IMR-90 (cell line): ENCODE measurements around the gene SCFD2. TPM values are rescaled to one million over a fixed set of nuclear protein-coding genes. Genes with fewer than 3 reads are reported as not detected.

Source experiments
- ATAC-seq: fragments of 200-7000 bp; cut with Tn5 transposase; 2 replicates; pipeline ENCODE4 v1.9.1; 2020; ENCODE audit warnings: low read depth, mild to moderate bottlenecking, moderate library complexity
- BruUV-seq: library from RNA; stranded (reverse); fragments of 400-500 nt; replicated peaks from 2 replicates; lab custom pipeline; 2021; lab: Mats Ljungman, UMichigan
- CTCF ChIA-PET: fragments of 300-600 bp; formaldehyde crosslinking; extraction: SDS; loops from one replicate; lab custom pipeline; 2021; ENCODE audit warnings: antibody characterized with exemption; lab: Yijun Ruan, JAX
- POLR2A ChIA-PET: fragments of 300-600 bp; sonication (Branson Sonifier 250); formaldehyde crosslinking; loops from one replicate; lab custom pipeline; 2022; ENCODE audit warnings: antibody characterized with exemption; ENCODE audit not compliant: unreplicated experiment; lab: Charles Lee
- DNase-seq: peaks from one replicate; pipeline ENCODE4 v3.0.0; 2013
- H2AFZ ChIP-seq: replicated peaks from 2 replicates; pipeline ENCODE3; 2013; ENCODE audit warnings: low read length, mild to moderate bottlenecking; ENCODE audit not compliant: poor library complexity
- H2AK5ac ChIP-seq: 2 replicates; pipeline ENCODE4 v1.6.1; 2013; ENCODE audit warnings: low read depth, low read length, inconsistent platforms
- H2AK9ac ChIP-seq: replicated peaks from 2 replicates; pipeline ENCODE3; 2013; ENCODE audit warnings: mild to moderate bottlenecking, low read depth, low read length, moderate library complexity; ENCODE audit not compliant: poor library complexity
- H2BK120ac ChIP-seq: 2 replicates; pipeline ENCODE4 v1.6.1; 2013; ENCODE audit warnings: low read depth, low read length, inconsistent platforms
- H2BK15ac ChIP-seq: 3 replicates; pipeline ENCODE4 v1.6.1; 2013; ENCODE audit warnings: low read depth, low read length, inconsistent platforms
- H2BK20ac ChIP-seq: 2 replicates; pipeline ENCODE4 v1.6.1; 2013; ENCODE audit warnings: low read depth, mild to moderate bottlenecking, inconsistent platforms, low read length, moderate library complexity
- H2BK5ac ChIP-seq: 2 replicates; pipeline ENCODE4 v1.6.1; 2013; ENCODE audit warnings: mild to moderate bottlenecking, low read depth, low read length, inconsistent platforms; ENCODE audit not compliant: poor library complexity, severe bottlenecking
- H3K14ac ChIP-seq: replicated peaks from 2 replicates; pipeline ENCODE4 v1.6.1; 2013; ENCODE audit warnings: low read depth, low read length, inconsistent platforms
- H3K18ac ChIP-seq: 2 replicates; pipeline ENCODE4 v1.6.1; 2013; ENCODE audit warnings: low read depth, low read length, control low read depth
- H3K23ac ChIP-seq: 2 replicates; pipeline ENCODE4 v1.6.1; 2013; ENCODE audit warnings: low read depth, low read length, inconsistent platforms
- H3K27ac ChIP-seq: 2 replicates; pipeline ENCODE4 v1.5.1; 2013; ENCODE audit warnings: mild to moderate bottlenecking, control low read depth, low read length; ENCODE audit not compliant: insufficient read depth
- H3K27me3 ChIP-seq: 2 replicates; pipeline ENCODE4 v1.6.1; 2013; ENCODE audit warnings: low read length; ENCODE audit not compliant: control insufficient read depth, insufficient read depth
- H3K36me3 ChIP-seq: 2 replicates; pipeline ENCODE4 v1.6.1; 2013; ENCODE audit warnings: low read length, mixed read lengths; ENCODE audit not compliant: control insufficient read depth, insufficient read depth
- H3K4ac ChIP-seq: 2 replicates; pipeline ENCODE4 v1.6.1; 2013; ENCODE audit warnings: low read depth, low read length, inconsistent platforms
- H3K4me1 ChIP-seq: 2 replicates; pipeline ENCODE4 v1.6.1; 2013; ENCODE audit warnings: low read length, mixed read lengths; ENCODE audit not compliant: control insufficient read depth, insufficient read depth
- H3K4me2 ChIP-seq: 2 replicates; pipeline ENCODE4 v1.6.1; 2013; ENCODE audit warnings: low read depth, mild to moderate bottlenecking, control low read depth, low read length, moderate library complexity
- H3K4me3 ChIP-seq: 2 replicates; pipeline ENCODE4 v1.5.1; 2013; ENCODE audit warnings: low read depth, mild to moderate bottlenecking, control low read depth, low read length, moderate library complexity; ENCODE audit not compliant: insufficient read depth
- H3K56ac ChIP-seq: 2 replicates; pipeline ENCODE4 v1.6.1; 2013; ENCODE audit warnings: low read length, inconsistent platforms; ENCODE audit not compliant: insufficient read depth; ENCODE audit errors: extremely low read depth
- H3K79me1 ChIP-seq, 2 experiments: 2 replicates each; pipeline ENCODE4 v1.6.1; 2013; ENCODE audit warnings: low read length in 2 of 2, inconsistent platforms in 1 of 2, low read depth in 1 of 2
- H3K9ac ChIP-seq: 2 replicates; pipeline ENCODE4 v1.6.1; 2013; ENCODE audit warnings: low read depth, low read length, control low read depth
- H3K9me1 ChIP-seq: 2 replicates; pipeline ENCODE4 v1.6.1; 2013; ENCODE audit warnings: low read length, inconsistent platforms; ENCODE audit not compliant: insufficient read depth
- H3K9me3 ChIP-seq: 2 replicates; pipeline ENCODE4 v1.6.1; 2013; ENCODE audit warnings: low read length; ENCODE audit not compliant: control insufficient read depth, insufficient read depth
- H4K20me1 ChIP-seq: 2 replicates; pipeline ENCODE4 v1.6.1; 2013; ENCODE audit warnings: low read length, inconsistent platforms; ENCODE audit not compliant: insufficient read depth
- H4K5ac ChIP-seq: 2 replicates; pipeline ENCODE4 v1.6.1; 2013; ENCODE audit warnings: mild to moderate bottlenecking, low read depth, low read length, control low read depth
- H4K8ac ChIP-seq, 2 experiments: 2 replicates each; pipeline ENCODE4 v1.6.1; 2013; ENCODE audit warnings: low read depth in 2 of 2, low read length in 2 of 2, control low read depth in 1 of 2, inconsistent platforms in 1 of 2
- H4K91ac ChIP-seq: 2 replicates; pipeline ENCODE4 v1.6.1; 2013; ENCODE audit warnings: low read depth, low read length, inconsistent platforms; ENCODE audit not compliant: insufficient read depth
- BHLHE40 ChIP-seq: fragments of 150-350 bp; IDR thresholded peaks from 2 replicates; pipeline ENCODE4 v1.6.1; 2016; ENCODE audit warnings: mild to moderate bottlenecking, low read depth, low read length
- CEBPB ChIP-seq: IDR thresholded peaks from 2 replicates; pipeline ENCODE4 v1.6.1; 2012; ENCODE audit warnings: low read depth, low read length, improper control_type of control experiment
- CHD1 ChIP-seq: IDR thresholded peaks from 2 replicates; pipeline ENCODE4 v1.6.1; 2012; ENCODE audit warnings: low read depth, low read length, improper control_type of control experiment
- CTCF ChIP-seq: conservative IDR thresholded peaks from 2 replicates; pipeline ENCODE4 v1.5.1; 2012; ENCODE audit warnings: mild to moderate bottlenecking, low read depth, low read length, improper control_type of control experiment
- ELK1 ChIP-seq: fragments of 150-350 bp; IDR thresholded peaks from 2 replicates; pipeline ENCODE4 v1.6.1; 2016; ENCODE audit warnings: low read depth, mild to moderate bottlenecking, low read length, moderate library complexity, borderline replicate concordance
- FOS ChIP-seq: fragments of 150-350 bp; IDR thresholded peaks from 2 replicates; pipeline ENCODE4 v1.6.1; 2016; ENCODE audit warnings: low read depth, low read length
- MAFK ChIP-seq: IDR thresholded peaks from 2 replicates; pipeline ENCODE4 v1.6.1; 2012; ENCODE audit warnings: low read depth, low read length, improper control_type of control experiment
- MAZ ChIP-seq: IDR thresholded peaks from 2 replicates; pipeline ENCODE4 v1.6.1; 2012; ENCODE audit warnings: low read depth, mild to moderate bottlenecking, low read length, improper control_type of control experiment, moderate library complexity, borderline replicate concordance
- MXI1 ChIP-seq: IDR thresholded peaks from 2 replicates; pipeline ENCODE4 v1.6.1; 2012; ENCODE audit warnings: low read depth, mild to moderate bottlenecking, low read length, moderate library complexity, borderline replicate concordance
- NFE2L2 ChIP-seq: fragments of 150-350 bp; IDR thresholded peaks from 2 replicates; pipeline ENCODE4 v1.6.1; 2016; ENCODE audit warnings: low read depth, mild to moderate bottlenecking, low read length
- POLR2A ChIP-seq: IDR thresholded peaks from 2 replicates; pipeline ENCODE4 v1.6.1; 2012; ENCODE audit warnings: mild to moderate bottlenecking, low read depth, low read length
- RAD21 ChIP-seq: IDR thresholded peaks from 2 replicates; pipeline ENCODE4 v1.6.1; 2012; ENCODE audit warnings: low read length, improper control_type of control experiment
- RCOR1 ChIP-seq: IDR thresholded peaks from 2 replicates; pipeline ENCODE4 v1.6.1; 2012; ENCODE audit warnings: mild to moderate bottlenecking, low read length, improper control_type of control experiment; ENCODE audit not compliant: insufficient replicate concordance
- RFX5 ChIP-seq: IDR thresholded peaks from 2 replicates; pipeline ENCODE4 v1.8.0; 2012; ENCODE audit warnings: low read depth, mild to moderate bottlenecking, low read length, moderate library complexity
- SMC3 ChIP-seq: fragments of 150-350 bp; IDR thresholded peaks from 2 replicates; pipeline ENCODE4 v1.6.1; 2016; ENCODE audit warnings: low read depth, mild to moderate bottlenecking, antibody characterized with exemption, low read length, moderate library complexity
- USF2 ChIP-seq: fragments of 150-350 bp; IDR thresholded peaks from 2 replicates; pipeline ENCODE4 v1.6.1; 2017; ENCODE audit warnings: mild to moderate bottlenecking, antibody characterized with exemption, low read length, low read depth
- WGBS, 2 experiments: methylation state at CpG; one replicate each; pipeline versions ENCODE4 v1.1.5 to v1.1.7; 2013; ENCODE audit warnings: missing lambda C conversion rate in 2 of 2; ENCODE audit not compliant: insufficient read length in 1 of 2; ENCODE audit errors: extremely low coverage in 2 of 2; 5-methylcytosine and 5-hydroxymethylcytosine counted together
- dilution Hi-C: fragments of 300-500 bp; cut with HindIII; formaldehyde crosslinking; loops from one replicate; pipeline ENCODE4 v1.14.3; 2018; ENCODE audit warnings: low sequenced_read_pairs; ENCODE audit not compliant: unreplicated experiment
- in situ Hi-C: fragments of 300-500 bp; cut with MboI; formaldehyde crosslinking; loops from 3 replicates; pipeline ENCODE4 v1.14.3; 2019; ENCODE audit warnings: low sequenced_read_pairs, inconsistent platforms, mixed read lengths
- intact Hi-C: fragments of 100-400 bp; cut with micrococcal nuclease; formaldehyde crosslinking; loops from 2 replicates; pipeline ENCODE4 v1.10.0; 2022
- polyA plus RNA-seq, 3 experiments: library from polyadenylated mRNA; depleted of rRNA; stranded (reverse); fragments of >200 nt; gene quantifications; 2 replicates each; pipeline ENCODE4 v1.2.3, GENCODE V29; 2012; ENCODE audit warnings: low replicate concordance in 1 of 3
- total RNA-seq: library from RNA; depleted of rRNA; stranded (reverse); fragments of >200 nt; gene quantifications from 2 replicates; pipeline ENCODE4 v1.2.3, GENCODE V29; 2012

SCFD2 gene
- total and polyA plus RNA-seq, 2 of the 4 experiments (the other 2 are of a cell fraction) = 18.9 to 62.4 TPM

GRCh38 chr4:53227451-53227850, 138.4 kb downstream of the SCFD2 start:
- Histone ChIP-seq H3K9ac (no peak overlapping the region), H4K8ac (no peak overlapping the region), H3K4me2 (no peak overlapping the region), H3K27ac (no peak overlapping the region), H3K4me3 (no peak overlapping the region), H4K20me1 (no peaks in the 10 kb centered on the region), H2BK15ac (no peak overlapping the region), H3K36me3 (no peaks in the 10 kb centered on the region), H3K79me1 (no peaks in the 10 kb centered on the region), H3K9me3 (no peaks in the 10 kb centered on the region), H3K14ac (no peak overlapping the region), H2BK120ac (no peak overlapping the region), H3K18ac (no peak overlapping the region), H3K27me3 (no peaks in the 10 kb centered on the region), H2BK20ac (no peak overlapping the region), H2AK5ac (no peak overlapping the region), H3K56ac (no peak overlapping the region), H4K91ac (no peak overlapping the region), H2AK9ac (no peak overlapping the region), H3K23ac (no peak overlapping the region), H3K9me1 (0 out of 2 replicates have a peak, but pooled peaks cover 2% of the 10 kb centered on the region), H2BK5ac (no peak overlapping the region), H3K4me1 (no peaks in the 10 kb centered on the region), H3K4ac (no peak overlapping the region), H4K5ac (no peak overlapping the region), H2AFZ (no peak overlapping the region)
- TF ChIP-seq CEBPB (no peak), RAD21 (no peak), CTCF (no peak), POLR2A (no peak), NFE2L2 (no peak), FOS (no peak), USF2 (no peak), BHLHE40 (no peak), MAZ (no peak), RFX5 (no peak), ELK1 (no peak), RCOR1 (no peak), MXI1 (no peak), MAFK (no peak), SMC3 (no peak), CHD1 (no peak)
- dilution Hi-C loops (no loop called here), intact Hi-C loops (no loop called here), in situ Hi-C loops (no loop called here)
- WGBS, 2 experiments = no CpG with 5 or more reads among the region's 3 CpGs
- CTCF ChIA-PET = no interaction called here
- no TSS peak for BruUV-seq
- no peak for DNase-seq
- POLR2A ChIA-PET = no interaction called here
- ATAC-seq = no peak
